ENCODE data around the gene URGCP. TPM values are rescaled to one million over a fixed set of nuclear protein-coding genes. Genes with fewer than 3 reads are reported as not detected.

Gene URGCP
- total and polyA plus RNA-seq, 10 of the 15 experiments (the other 5 are each of a cell fraction or from before 2014, with no cell fraction given): 2.0 to 29.7 (median 17.5) TPM

DNA sequence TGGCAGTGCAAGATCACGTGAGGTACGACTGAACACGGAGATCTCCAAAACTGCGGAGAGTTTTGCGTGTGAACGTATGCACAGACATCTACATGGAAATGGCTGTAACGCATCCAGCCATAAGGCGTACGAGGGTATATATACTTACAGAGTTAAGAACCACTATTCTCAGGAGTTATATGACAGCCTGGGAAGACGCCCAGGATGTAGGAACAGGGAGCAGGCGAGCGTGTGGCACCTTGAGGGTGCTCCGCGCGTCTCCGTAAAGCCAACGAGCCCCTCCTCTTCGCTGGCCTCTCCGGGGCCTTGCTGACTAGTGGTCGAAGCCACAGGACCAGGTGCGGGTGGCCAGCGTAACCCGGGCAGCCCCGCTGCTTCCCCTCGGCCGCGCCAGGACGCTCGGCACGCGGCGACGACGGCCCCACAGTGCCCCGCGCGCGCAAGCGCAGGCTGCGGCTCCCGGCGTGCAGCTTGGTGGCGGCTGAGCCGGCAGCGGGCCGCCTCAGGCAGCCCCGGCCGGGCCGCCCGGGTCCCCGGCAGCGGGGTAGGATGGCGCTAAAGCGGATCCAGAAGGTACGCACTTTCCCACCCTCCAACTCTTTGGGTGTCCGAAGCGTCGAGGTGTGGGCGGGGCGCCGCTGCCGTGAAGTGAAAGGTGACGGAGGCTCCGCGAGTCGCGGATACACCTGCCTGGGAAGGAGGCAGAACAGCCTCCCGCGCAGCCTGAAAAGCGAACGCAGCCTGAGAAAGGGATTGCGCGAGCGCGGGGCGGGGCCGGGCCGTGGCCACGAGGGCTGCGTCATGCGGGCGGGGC lies 19.8 kb upstream of the URGCP start, which contains the start of gene UBE2D4 (continued):
- TF ChIP-seq SIX5 (IDR thresholded peaks at IDR 0.05; ENCODE audit: low read depth, low read length, severe bottlenecking): no peak
- TF ChIP-seq IRF5 (IDR thresholded peaks at IDR 0.05; ENCODE audit: borderline replicate concordance): no peak
- no peak for TF ChIP-seq EP300 (IDR thresholded peaks at IDR 0.05; ENCODE audit: borderline replicate concordance in 1 of 2, control insufficient read depth in 1 of 2, low read depth in 2 of 2, low read length in 2 of 2)
- 0 out of 2 replicates have a peak, but pooled peaks have one; percentile 56 for TF ChIP-seq JUND (IDR thresholded peaks at IDR 0.05; ENCODE audit: low read depth, low read length)
- no peak for TF ChIP-seq ZBTB4 (CRISPR knock-in tag; IDR thresholded peaks at IDR 0.05)
- TF ChIP-seq SMC3 (IDR thresholded peaks at IDR 0.05; ENCODE audit: borderline replicate concordance, low read length): no peak; the same call in 1 of the 2 replicates
- no peak for TF ChIP-seq MTA3 (IDR thresholded peaks at IDR 0.05; ENCODE audit: borderline replicate concordance, low read length)
- no peak for TF ChIP-seq ZZZ3 (IDR thresholded peaks at IDR 0.05; ENCODE audit: control insufficient read depth, insufficient read length, low read depth)
- TF ChIP-seq CREB1 (IDR thresholded peaks at IDR 0.05; ENCODE audit: low read depth): peak; percentile 77
- TF ChIP-seq GABPA (IDR thresholded peaks at IDR 0.05; ENCODE audit: low read depth): no peak
- peak; percentile 5 for TF ChIP-seq RELA (IDR thresholded peaks at IDR 0.05; ENCODE audit: borderline replicate concordance, partially characterized antibody)
- no peak for TF ChIP-seq YBX1 (IDR thresholded peaks at IDR 0.05)
- TF ChIP-seq KAT2A (conservative IDR thresholded peaks at IDR 0.05; ENCODE audit: control insufficient read depth, low read depth, low read length): no peak
- TF ChIP-seq ZNF384 (IDR thresholded peaks at IDR 0.05; ENCODE audit: borderline replicate concordance, low read depth, low read length): no peak
- TF ChIP-seq, protein P1, sequence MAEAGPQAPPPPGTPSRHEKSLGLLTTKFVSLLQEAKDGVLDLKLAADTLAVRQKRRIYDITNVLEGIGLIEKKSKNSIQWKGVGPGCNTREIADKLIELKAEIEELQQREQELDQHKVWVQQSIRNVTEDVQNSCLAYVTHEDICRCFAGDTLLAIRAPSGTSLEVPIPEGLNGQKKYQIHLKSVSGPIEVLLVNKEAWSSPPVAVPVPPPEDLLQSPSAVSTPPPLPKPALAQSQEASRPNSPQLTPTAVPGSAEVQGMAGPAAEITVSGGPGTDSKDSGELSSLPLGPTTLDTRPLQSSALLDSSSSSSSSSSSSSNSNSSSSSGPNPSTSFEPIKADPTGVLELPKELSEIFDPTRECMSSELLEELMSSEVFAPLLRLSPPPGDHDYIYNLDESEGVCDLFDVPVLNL (IDR thresholded peaks at IDR 0.05; ENCODE audit: low read depth, low read length): 0 out of 2 replicates have a peak, but pooled peaks have one; percentile 29
- 0 out of 2 replicates have a peak, but pooled peaks have one; percentile 8 for TF ChIP-seq SPI1 (IDR thresholded peaks at IDR 0.05; ENCODE audit: borderline replicate concordance, insufficient read depth, low read depth, low read length)
- peak; percentile 71 for TF ChIP-seq USF1 (IDR thresholded peaks at IDR 0.05; ENCODE audit: borderline replicate concordance, extremely low read length, insufficient read depth, low read depth, low read length)
- peak; percentile 91 for TF ChIP-seq IKZF1 (conservative IDR thresholded peaks at IDR 0.05)
- no peak; the same call in 1 of the 2 replicates for TF ChIP-seq CBX5 (IDR thresholded peaks at IDR 0.05; ENCODE audit: low read depth)
- TF ChIP-seq PAX5 (IDR thresholded peaks at IDR 0.05; ENCODE audit: borderline replicate concordance, low read depth, low read length): peak; percentile 38; the same call in 1 of the 2 replicates
- TF ChIP-seq YY1 (IDR thresholded peaks at IDR 0.05; ENCODE audit: low read depth, low read length): peak; percentile 58
